ENCODE data around the gene FOXC1.

Gene FOXC1

GRCh38 chr6:1572892-1573291 lies 36.8 kb upstream of the FOXC1 start:
- in situ Hi-C loops (cut with MboI; ENCODE audit: low pct_unique_long_range_greater_than_20kb, low sequenced_read_pairs, unreplicated experiment) = no loop called here
- DNase-seq (ENCODE audit: low spot score) = no peak
- TF ChIP-seq CTCF (IDR thresholded peaks at IDR 0.05; ENCODE audit: extremely low read depth, insufficient read depth, missing control alignments) = no peak

GRCh38 chr6:1574083-1574761 lies 35.5 kb upstream of the FOXC1 start:
- DNase-seq (ENCODE audit: low spot score) = no peak
- in situ Hi-C loops (cut with MboI; ENCODE audit: low pct_unique_long_range_greater_than_20kb, low sequenced_read_pairs, unreplicated experiment) = no loop called here

GRCh38 chr6:1574890-1575209 lies 34.9 kb upstream of the FOXC1 start:
- no peak for TF ChIP-seq CTCF (IDR thresholded peaks at IDR 0.05; ENCODE audit: extremely low read depth, insufficient read depth, missing control alignments)
- no peak for DNase-seq (ENCODE audit: low spot score)
- in situ Hi-C loops (cut with MboI; ENCODE audit: low pct_unique_long_range_greater_than_20kb, low sequenced_read_pairs, unreplicated experiment) = loop anchor here (25.0 kb wide), 1 partner anchor 1062 kb away; no protein-coding TSS in a partner anchor

More at GRCh38 chr6:1574083-1574761, 35.5 kb upstream of the FOXC1 start:
- TF ChIP-seq CTCF (IDR thresholded peaks at IDR 0.05; ENCODE audit: extremely low read depth, insufficient read depth, missing control alignments) = no peak

GRCh38 chr6:1575210-1576041 lies 34.3 kb upstream of the FOXC1 start:
- DNase-seq (ENCODE audit: low spot score) = no peak
- in situ Hi-C loops (cut with MboI; ENCODE audit: low pct_unique_long_range_greater_than_20kb, low sequenced_read_pairs, unreplicated experiment) = loop anchor here (25.0 kb wide), 1 partner anchor 1062 kb away; no protein-coding TSS in a partner anchor
- TF ChIP-seq CTCF (IDR thresholded peaks at IDR 0.05; ENCODE audit: extremely low read depth, insufficient read depth, missing control alignments) = no peak

- in situ Hi-C loops (cut with MboI; ENCODE audit: low pct_unique_long_range_greater_than_20kb, low sequenced_read_pairs, unreplicated experiment) = loop anchor here (25.0 kb wide), 1 partner anchor 1061 kb away; no protein-coding TSS in a partner anchor
- no peak for DNase-seq (ENCODE audit: low spot score)
- TF ChIP-seq CTCF (IDR thresholded peaks at IDR 0.05; ENCODE audit: extremely low read depth, insufficient read depth, missing control alignments) = no peak
Measured at GRCh38 chr6:1576166-1576565, 33.5 kb upstream of the FOXC1 start.

- no peak for TF ChIP-seq CTCF (IDR thresholded peaks at IDR 0.05; ENCODE audit: extremely low read depth, insufficient read depth, missing control alignments)
- in situ Hi-C loops (cut with MboI; ENCODE audit: low pct_unique_long_range_greater_than_20kb, low sequenced_read_pairs, unreplicated experiment) = loop anchor here (25.0 kb wide), 1 partner anchor 1061 kb away; no protein-coding TSS in a partner anchor
- no peak for DNase-seq (ENCODE audit: low spot score)
Measured at GRCh38 chr6:1576711-1577110, 33.0 kb upstream of the FOXC1 start.
